Esophagus (tissue), 2 donors: ENCODE measurements around the gene F8. TPM values are rescaled to one million over a fixed set of nuclear protein-coding genes. Genes with fewer than 3 reads are reported as not detected.

Experiments
- H3K27ac ChIP-seq, 2 donors: one replicate each; pipeline ENCODE4 v1.5.1; 2013; ENCODE audit warnings: low read depth in 2 of 2, mild to moderate bottlenecking in 2 of 2, inconsistent platforms in 1 of 2, low read length in 1 of 2, moderate library complexity in 1 of 2
- H3K27me3 ChIP-seq, 2 donors: one replicate each; pipeline ENCODE4 v1.6.1; 2013; ENCODE audit warnings: low read length in 2 of 2, control low read depth in 1 of 2, mild to moderate bottlenecking in 1 of 2; ENCODE audit not compliant: insufficient read depth in 2 of 2, control insufficient read depth in 1 of 2
- H3K36me3 ChIP-seq, 2 donors: one replicate each; pipeline ENCODE4 v1.6.1; 2013; ENCODE audit warnings: low read length in 1 of 2; ENCODE audit not compliant: control insufficient read depth in 2 of 2, insufficient read depth in 2 of 2
- H3K4me1 ChIP-seq, 2 donors: one replicate each; pipeline ENCODE4 v1.6.1; 2013; ENCODE audit warnings: low read length in 1 of 2; ENCODE audit not compliant: control insufficient read depth in 2 of 2, insufficient read depth in 2 of 2
- H3K4me3 ChIP-seq, 2 donors: one replicate each; pipeline ENCODE4 v1.5.1; 2013; ENCODE audit warnings: low read length in 2 of 2, mild to moderate bottlenecking in 2 of 2, low read depth in 1 of 2, moderate library complexity in 1 of 2
- H3K9me3 ChIP-seq, 2 donors: one replicate each; pipeline ENCODE4 v1.6.1; 2013; ENCODE audit warnings: mild to moderate bottlenecking in 2 of 2, low read depth in 1 of 2, low read length in 1 of 2, moderate library complexity in 1 of 2; ENCODE audit not compliant: control insufficient read depth in 2 of 2, insufficient read depth in 1 of 2
- WGBS, 2 donors: extraction: QIAGEN DNeasy Blood & Tissue Kit; methylation state at CpG; one replicate each; pipeline ENCODE4 v1.1.7; 2013; 5-methylcytosine and 5-hydroxymethylcytosine counted together
- polyA plus RNA-seq, 2 donors: library from polyadenylated mRNA; stranded (reverse); fragments of 200-250 nt; gene quantifications; one replicate each; pipeline ENCODE4 v1.2.3, GENCODE V29; 2013
- donor health status: healthy with polysubstance abuse.
- donor health status: Bipolar disorder and iron deficiency.

F8 gene
- polyA plus RNA-seq, 2 donors, result 2.2 TPM

GRCh38 chrX:154850957-154851611 lies 171.4 kb downstream of the F8 start:
- no peak overlapping the region for H3K27ac ChIP-seq
- no peaks in the 10 kb centered on the region for H3K9me3 ChIP-seq
- no peaks in the 10 kb centered on the region for H3K36me3 ChIP-seq
- H3K4me1 ChIP-seq, result no peaks in the 10 kb centered on the region
- no peak overlapping the region for H3K4me3 ChIP-seq
- no peaks in the 10 kb centered on the region for H3K27me3 ChIP-seq
- WGBS, 2 donors, result 71 to 91% methylated on average over 1 of the region's 1 CpG

DNA sequence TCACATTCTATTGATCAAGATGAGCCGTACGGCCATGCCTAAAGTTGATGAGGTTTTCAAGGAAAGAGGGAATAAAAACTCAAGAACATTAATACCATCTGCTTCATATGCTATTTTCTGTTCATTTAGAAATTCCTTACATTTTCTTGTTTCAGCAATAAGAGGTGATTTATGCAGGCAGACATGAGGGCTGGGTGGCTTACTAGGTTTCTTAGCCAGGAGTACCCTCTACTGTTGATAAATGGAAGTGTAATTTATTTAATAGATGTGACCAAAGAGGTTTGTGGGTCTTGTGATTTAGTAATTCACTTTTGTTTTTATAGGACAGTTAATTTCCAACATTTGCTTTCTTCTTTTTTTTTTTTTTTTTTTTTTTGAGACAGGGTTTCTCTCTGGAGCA lies 181.7 kb downstream of the F8 start:
- WGBS, 2 donors, result 87 to 88% methylated on average over 2 of the region's 2 CpGs
- H3K27me3 ChIP-seq, result no peaks in the 10 kb centered on the region
- no peaks in the 10 kb centered on the region for H3K36me3 ChIP-seq

DNA sequence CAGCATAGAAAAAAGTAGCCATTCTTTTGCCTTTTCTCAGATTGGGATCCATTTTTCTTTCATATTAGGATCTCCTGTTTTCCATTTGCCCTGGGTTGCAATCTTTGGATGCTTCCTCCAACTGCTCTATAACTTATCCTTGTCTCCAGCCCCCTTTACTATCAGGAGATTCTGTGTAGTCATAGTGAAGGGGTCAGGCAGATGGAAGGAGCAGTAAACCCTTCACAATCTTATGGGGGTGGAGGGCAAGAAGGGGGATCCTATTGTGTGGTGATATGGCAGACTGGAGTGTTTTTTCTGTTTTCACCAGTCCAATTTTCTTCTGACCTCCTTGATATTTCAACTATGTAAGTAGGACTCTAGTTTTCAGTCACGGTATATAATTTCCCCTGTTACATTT lies 186.4 kb downstream of the F8 start:
- Histone ChIP-seq H3K36me3 (no peaks in the 10 kb centered on the region), H3K4me3 (no peak overlapping the region), H3K4me1 (no peaks in the 10 kb centered on the region), H3K27me3 (no peaks in the 10 kb centered on the region), H3K9me3 (no peaks in the 10 kb centered on the region), H3K27ac (no peak overlapping the region)
- 68 to 91% methylated on average over 1 of the region's 1 CpG for WGBS, 2 donors

More for the DNA sequence above, 181.7 kb downstream of the F8 start:
- H3K4me1 ChIP-seq, result no peaks in the 10 kb centered on the region
- no peak overlapping the region for H3K4me3 ChIP-seq
- no peaks in the 10 kb centered on the region for H3K9me3 ChIP-seq
- no peak overlapping the region for H3K27ac ChIP-seq

DNA sequence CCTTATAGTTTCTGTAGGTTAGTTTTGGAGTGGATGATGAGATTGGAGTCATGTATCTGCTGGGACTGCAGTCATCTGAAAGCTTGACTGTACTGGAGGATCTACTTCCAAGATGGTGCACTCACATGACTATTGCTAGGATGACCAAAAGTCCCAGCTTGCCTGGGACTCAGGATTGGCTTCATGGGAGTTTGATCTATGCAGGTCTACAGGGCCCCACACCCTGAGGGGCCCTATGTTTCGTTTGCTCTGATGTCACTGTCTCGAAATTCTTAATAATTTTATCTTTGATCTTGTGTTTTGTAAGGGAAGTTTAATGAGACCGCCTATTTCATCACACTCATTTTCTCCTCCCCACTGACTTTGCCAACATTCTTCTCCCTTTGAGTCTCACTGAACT lies 188.0 kb downstream of the F8 start, which contains the start of gene SMIM9:
SMIM9 (minus strand) TSS at position 101 of the 400 bp plus-strand sequence. CDS start 3,806 bp downstream, outside the sequence.
- no peaks in the 10 kb centered on the region for H3K27me3 ChIP-seq
- whole genome bisulfite sequencing, 2 donors, result 77 to 90% methylated on average over 3 of the region's 3 CpGs
- H3K4me3 ChIP-seq, result no peak within 1 kb of the TSS

GRCh38 chrX:154833746-154834274 lies 188.7 kb downstream of the F8 start:
- Histone ChIP-seq H3K27ac (no peak overlapping the region), H3K4me1 (no peaks in the 10 kb centered on the region), H3K9me3 (no peaks in the 10 kb centered on the region), H3K36me3 (no peaks in the 10 kb centered on the region), H3K4me3 (no peak overlapping the region), H3K27me3 (no peaks in the 10 kb centered on the region)
- WGBS, 2 donors, result 73 to 97% methylated on average over 3 of the region's 3 CpGs

More for the DNA sequence above, 188.0 kb downstream of the F8 start, which contains the start of gene SMIM9:
- H3K9me3 ChIP-seq, result no peaks in the 10 kb centered on the region
- H3K36me3 ChIP-seq, result no peaks in the 10 kb centered on the region
- no peaks in the 10 kb centered on the region for H3K4me1 ChIP-seq
- no peak within 1 kb of the TSS for H3K27ac ChIP-seq

DNA sequence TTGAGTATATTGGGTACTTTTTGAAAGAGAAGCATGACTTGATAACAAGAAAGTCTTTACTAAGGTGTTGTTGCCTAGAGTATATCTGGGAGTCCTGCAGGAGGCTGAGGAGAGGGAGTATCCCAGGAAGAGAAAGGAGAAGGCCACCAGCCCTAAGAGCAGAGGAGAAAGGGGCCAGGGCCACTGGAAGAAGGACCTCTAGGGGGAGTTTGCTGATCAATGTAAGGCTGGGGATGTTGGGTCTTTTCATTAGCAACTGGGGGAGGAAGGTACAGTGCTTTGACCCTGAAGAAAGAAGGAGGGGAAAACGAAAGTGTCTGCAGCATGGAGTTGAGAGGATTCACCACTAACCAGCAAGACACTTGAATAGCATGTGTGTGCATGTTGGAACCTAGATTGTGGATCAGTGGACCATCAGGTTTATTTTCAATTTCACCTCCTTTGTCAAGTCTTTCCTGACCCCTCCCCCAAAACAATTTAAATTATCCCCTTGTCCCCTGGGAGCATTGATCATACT lies 192.5 kb downstream of the F8 start:
- H3K4me3 ChIP-seq, result no peak overlapping the region
- no peaks in the 10 kb centered on the region for H3K36me3 ChIP-seq
- WGBS, 2 donors, result 11 to 23% methylated on average over 1 of the region's 1 CpG
- no peaks in the 10 kb centered on the region for H3K27me3 ChIP-seq
- no peaks in the 10 kb centered on the region for H3K4me1 ChIP-seq
- no peaks in the 10 kb centered on the region for H3K9me3 ChIP-seq
- H3K27ac ChIP-seq, result no peak overlapping the region

DNA sequence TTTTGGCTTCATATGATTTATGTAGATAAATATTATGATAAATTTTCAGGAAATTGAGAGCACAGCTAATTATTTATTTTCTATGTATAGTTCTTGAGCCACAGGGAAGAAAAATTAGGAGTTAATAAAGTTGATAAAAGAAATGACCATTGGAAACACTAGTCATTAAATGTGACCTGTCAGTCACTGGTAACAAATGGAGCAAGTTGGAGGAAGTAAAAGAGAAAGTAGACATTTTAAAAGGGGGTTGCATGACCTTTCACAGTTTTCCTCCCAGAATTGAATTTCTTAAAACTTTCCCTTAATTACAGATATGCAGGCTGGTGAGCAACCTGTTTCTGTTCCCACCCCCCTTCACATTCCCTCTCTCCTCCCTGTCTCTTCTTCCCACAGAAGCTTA lies 193.4 kb downstream of the F8 start:
- H3K27me3 ChIP-seq, result no peaks in the 10 kb centered on the region

GRCh38 chrX:154828016-154828408 lies 194.5 kb downstream of the F8 start:
- H3K9me3 ChIP-seq, result no peaks in the 10 kb centered on the region
- WGBS, 2 donors, result 78 to 79% methylated on average over 2 of the region's 2 CpGs
- no peak overlapping the region for H3K27ac ChIP-seq
- H3K4me1 ChIP-seq, result no peaks in the 10 kb centered on the region
- no peak overlapping the region for H3K4me3 ChIP-seq
- no peaks in the 10 kb centered on the region for H3K27me3 ChIP-seq
- H3K36me3 ChIP-seq, result no peaks in the 10 kb centered on the region

More for the DNA sequence above, 193.4 kb downstream of the F8 start:
- Histone ChIP-seq H3K4me1 (no peaks in the 10 kb centered on the region), H3K4me3 (no peak overlapping the region), H3K27ac (no peak overlapping the region), H3K9me3 (no peaks in the 10 kb centered on the region), H3K36me3 (no peaks in the 10 kb centered on the region)

DNA sequence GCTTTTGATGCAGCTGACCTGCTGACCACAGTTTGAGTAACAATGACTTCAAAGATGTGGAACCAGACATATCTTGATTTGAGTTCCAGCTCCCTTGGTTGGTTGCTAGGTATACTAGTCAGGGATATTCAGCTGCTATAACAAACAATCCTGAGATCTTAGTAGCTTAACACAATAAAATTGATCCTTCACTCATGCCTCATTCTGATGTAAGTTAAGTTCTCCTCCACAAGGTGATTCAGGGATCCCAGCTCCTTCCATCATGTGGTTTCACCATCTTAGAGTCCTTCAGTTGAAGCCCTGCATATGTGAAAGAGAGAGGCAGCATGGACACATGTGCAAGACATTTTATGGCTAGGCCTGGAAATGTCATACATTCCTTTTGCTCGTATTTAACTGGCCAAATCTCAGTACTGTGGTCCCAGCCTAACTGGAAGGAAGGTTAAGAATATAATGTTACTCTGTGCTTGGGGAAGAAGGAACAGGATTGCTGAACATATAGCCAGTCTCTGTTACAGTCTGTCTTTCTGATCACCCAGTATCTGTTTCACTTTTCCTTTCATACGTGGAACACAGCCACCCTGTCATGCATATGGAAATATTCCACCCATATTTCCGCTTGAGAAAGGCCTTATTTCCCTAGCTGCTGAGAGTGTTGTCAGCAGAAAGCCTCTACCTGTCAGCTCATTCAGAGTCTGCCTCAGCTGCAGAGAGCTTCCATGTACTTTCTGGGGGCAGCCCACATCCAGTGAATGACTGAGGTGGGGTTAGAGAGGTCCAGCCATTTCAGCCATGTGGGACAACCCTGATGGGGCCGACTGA lies 195.1 kb downstream of the F8 start:
- no peaks in the 10 kb centered on the region for H3K36me3 ChIP-seq
- no peaks in the 10 kb centered on the region for H3K27me3 ChIP-seq
- no peak overlapping the region for H3K27ac ChIP-seq
- H3K4me3 ChIP-seq, result no peak overlapping the region
- H3K4me1 ChIP-seq, result no peaks in the 10 kb centered on the region
- no peaks in the 10 kb centered on the region for H3K9me3 ChIP-seq
- 46 to 71% methylated on average over 4 of the region's 4 CpGs for WGBS, 2 donors
